GOT3 (cell line): Measurements from ENCODE around the gene OR2A42.
"Not testable (repeated sequence)": the region's sequence is repeated elsewhere in the genome, so short reads cannot be mapped to it uniquely, and the experiment has no call there.

Experiments
- DNase-seq: peaks from one replicate; lab custom pipeline; 2025; ENCODE audit warnings: mixed read lengths; lab: John Stamatoyannopoulos, UW

The OR2A42 gene

GRCh38 chr7:144223675-144224074, 15.7 kb downstream of the OR2A42 start:
- not testable (repeated sequence) for DNase-seq

GRCh38 chr7:144220531-144220930, 18.9 kb downstream of the OR2A42 start:
- DNase-seq = not testable (repeated sequence)

- not testable (repeated sequence) for DNase-seq
Observed at GRCh38 chr7:144219149-144219548, 20.3 kb downstream of the OR2A42 start.

- DNase-seq = not testable (repeated sequence)
Observed at GRCh38 chr7:144218581-144218980, 20.8 kb downstream of the OR2A42 start.

GRCh38 chr7:144217200-144217599, 22.2 kb downstream of the OR2A42 start:
- DNase-seq = not testable (repeated sequence)

- not testable (repeated sequence) for DNase-seq
Observed at GRCh38 chr7:144205306-144205705, 34.1 kb downstream of the OR2A42 start.

GRCh38 chr7:144203086-144203485, 36.3 kb downstream of the OR2A42 start:
- not testable (repeated sequence) for DNase-seq

GRCh38 chr7:144201978-144202377, 37.4 kb downstream of the OR2A42 start:
- not testable (repeated sequence) for DNase-seq

- DNase-seq = not testable (repeated sequence)
Observed at GRCh38 chr7:144198934-144199333, 40.5 kb downstream of the OR2A42 start.

GRCh38 chr7:144195212-144195872, 44.1 kb downstream of the OR2A42 start, which contains the start of gene ARHGEF35:
Gene ARHGEF35 (minus strand): TSS chr7:144195833. CDS start chr7:144188383, 7,450 bp downstream.
- DNase-seq = not testable (repeated sequence)

- not testable (repeated sequence) for DNase-seq
Observed at GRCh38 chr7:144194453-144194852, 45.0 kb downstream of the OR2A42 start.

- DNase-seq = not testable (repeated sequence)
Observed at GRCh38 chr7:144193782-144194181, 45.6 kb downstream of the OR2A42 start.

- DNase-seq = not testable (repeated sequence)
Observed at GRCh38 chr7:144188578-144189171, 50.7 kb downstream of the OR2A42 start.

GRCh38 chr7:144187848-144188247, 51.6 kb downstream of the OR2A42 start:
- not testable (repeated sequence) for DNase-seq

GRCh38 chr7:144183166-144183565, 56.2 kb downstream of the OR2A42 start, which contains the start of gene CTAGE4:
Gene CTAGE4 (plus strand): TSS chr7:144183466. CDS start chr7:144183504, 38 bp downstream.
- not testable (repeated sequence) for DNase-seq

GRCh38 chr7:144179165-144179479, 60.3 kb downstream of the OR2A42 start:
- DNase-seq = not testable (repeated sequence)

GRCh38 chr7:144178380-144179164, 60.8 kb downstream of the OR2A42 start:
- not testable (repeated sequence) for DNase-seq
